Central memory CD8-positive, alpha-beta T cell (primary cell): ENCODE results near the gene FARP1.

Experiments used
- ATAC-seq: fragments of 150-1000 bp; cut with Tn5 transposase; replicated peaks from 2 replicates; pipeline ENCODE4 v1.10.0; 2022; ENCODE audit warnings: mild to moderate bottlenecking, moderate FRiP score, moderate number of reproducible peaks; ENCODE audit not compliant: poor library complexity, severe bottlenecking; ENCODE audit errors: extremely low read depth
- DNase-seq, 2 donors: peaks; one replicate each; pipeline ENCODE4 v3.0.0; 2021; ENCODE audit warnings: low spot score in 2 of 2
- H3K27ac Mint-ChIP-seq: one replicate; pipeline ENCODE4 v1.8.0; 2022; ENCODE audit warnings: low read depth, mild to moderate bottlenecking, moderate library complexity, mixed read lengths
- H3K27me3 Mint-ChIP-seq: one replicate; pipeline ENCODE4 v1.8.0; 2022; ENCODE audit warnings: mixed read lengths
- H3K36me3 Mint-ChIP-seq: one replicate; pipeline ENCODE4 v1.8.0; 2022; ENCODE audit warnings: mild to moderate bottlenecking, moderate library complexity, mixed read lengths; ENCODE audit not compliant: insufficient read depth
- H3K4me1 Mint-ChIP-seq: one replicate; pipeline ENCODE4 v1.8.0; 2022; ENCODE audit warnings: mixed read lengths
- H3K4me3 Mint-ChIP-seq: one replicate; pipeline ENCODE4 v1.8.0; 2022; ENCODE audit warnings: mild to moderate bottlenecking, moderate library complexity, mixed read lengths
- H3K9me3 Mint-ChIP-seq: one replicate; pipeline ENCODE4 v1.8.0; 2022; ENCODE audit warnings: mixed read lengths

FARP1 gene

GRCh38 chr13:98487522-98487921, 344.6 kb downstream of the FARP1 start:
- ATAC-seq (no peak), DNase-seq (no peak)
- H3K27me3 Mint-ChIP-seq = no peaks in the 10 kb centered on the region
- peaks cover 90% of the 10 kb centered on the region for H3K4me1 Mint-ChIP-seq
- H3K4me3 Mint-ChIP-seq = no peak overlapping the region
- peak overlapping the region; percentile 78 for H3K27ac Mint-ChIP-seq
- no peaks in the 10 kb centered on the region for H3K9me3 Mint-ChIP-seq
- H3K36me3 Mint-ChIP-seq = peaks cover 15% of the 10 kb centered on the region

GRCh38 chr13:98488736-98489135, 345.8 kb downstream of the FARP1 start:
- H3K27ac Mint-ChIP-seq = peak overlapping the region; percentile 78
- H3K9me3 Mint-ChIP-seq = no peaks in the 10 kb centered on the region
- DNase-seq (no peak), ATAC-seq (no peak)
- H3K4me3 Mint-ChIP-seq = no peak overlapping the region
- no peaks in the 10 kb centered on the region for H3K27me3 Mint-ChIP-seq
- H3K4me1 Mint-ChIP-seq = peaks cover 86% of the 10 kb centered on the region
- peaks cover 14% of the 10 kb centered on the region for H3K36me3 Mint-ChIP-seq

GRCh38 chr13:98489446-98490194, 346.7 kb downstream of the FARP1 start:
- Mint-ChIP-seq H3K36me3 (peaks cover 14% of the 10 kb centered on the region), H3K9me3 (no peaks in the 10 kb centered on the region), H3K27ac (no peak overlapping the region), H3K4me3 (no peak overlapping the region), H3K4me1 (peaks cover 80% of the 10 kb centered on the region), H3K27me3 (no peaks in the 10 kb centered on the region)
- DNase-seq (no peak), ATAC-seq (no peak)

- H3K9me3 Mint-ChIP-seq = no peaks in the 10 kb centered on the region
- no peak overlapping the region for H3K4me3 Mint-ChIP-seq
- no peak for ATAC-seq
- no peak for DNase-seq
- H3K4me1 Mint-ChIP-seq = peaks cover 78% of the 10 kb centered on the region
- H3K36me3 Mint-ChIP-seq = peaks cover 14% of the 10 kb centered on the region
- H3K27ac Mint-ChIP-seq = peak overlapping the region; percentile 13
- no peaks in the 10 kb centered on the region for H3K27me3 Mint-ChIP-seq
Measured at GRCh38 chr13:98490195-98490836, 347.4 kb downstream of the FARP1 start.

- no peaks in the 10 kb centered on the region for H3K27me3 Mint-ChIP-seq
- ATAC-seq (no peak), DNase-seq (no peak)
- H3K36me3 Mint-ChIP-seq = peaks cover 14% of the 10 kb centered on the region
- H3K4me3 Mint-ChIP-seq = no peak overlapping the region
- H3K9me3 Mint-ChIP-seq = no peaks in the 10 kb centered on the region
- H3K27ac Mint-ChIP-seq = peak overlapping the region; percentile 13
- H3K4me1 Mint-ChIP-seq = peaks cover 74% of the 10 kb centered on the region
Measured at GRCh38 chr13:98490866-98491265, 348.0 kb downstream of the FARP1 start.

GRCh38 chr13:98492335-98493041, 349.6 kb downstream of the FARP1 start:
- H3K27me3 Mint-ChIP-seq = no peaks in the 10 kb centered on the region
- H3K9me3 Mint-ChIP-seq = no peaks in the 10 kb centered on the region
- H3K4me3 Mint-ChIP-seq = no peak overlapping the region
- peak overlapping the region; percentile 4 for H3K27ac Mint-ChIP-seq
- ATAC-seq (no peak), DNase-seq (no peak)
- H3K36me3 Mint-ChIP-seq = peaks cover 18% of the 10 kb centered on the region
- H3K4me1 Mint-ChIP-seq = peaks cover 78% of the 10 kb centered on the region

GRCh38 chr13:98493042-98493712, 350.3 kb downstream of the FARP1 start:
- Mint-ChIP-seq H3K4me3 (no peak overlapping the region), H3K9me3 (no peaks in the 10 kb centered on the region), H3K27ac (peak overlapping the region; percentile 4), H3K4me1 (peaks cover 78% of the 10 kb centered on the region), H3K27me3 (no peaks in the 10 kb centered on the region), H3K36me3 (peaks cover 17% of the 10 kb centered on the region)
- DNase-seq (no peak), ATAC-seq (no peak)

- no peaks in the 10 kb centered on the region for H3K9me3 Mint-ChIP-seq
- DNase-seq (no peak), ATAC-seq (no peak)
- no peak overlapping the region for H3K4me3 Mint-ChIP-seq
- H3K27ac Mint-ChIP-seq = no peak overlapping the region
- H3K27me3 Mint-ChIP-seq = no peaks in the 10 kb centered on the region
- peaks cover 73% of the 10 kb centered on the region for H3K4me1 Mint-ChIP-seq
- peaks cover 21% of the 10 kb centered on the region for H3K36me3 Mint-ChIP-seq
Measured at GRCh38 chr13:98494769-98495168, 351.9 kb downstream of the FARP1 start.

GRCh38 chr13:98495627-98496478, 353.0 kb downstream of the FARP1 start:
- no peak overlapping the region for H3K4me3 Mint-ChIP-seq
- peaks cover 67% of the 10 kb centered on the region for H3K4me1 Mint-ChIP-seq
- ATAC-seq (no peak), DNase-seq (no peak)
- H3K27me3 Mint-ChIP-seq = no peaks in the 10 kb centered on the region
- no peaks in the 10 kb centered on the region for H3K9me3 Mint-ChIP-seq
- H3K36me3 Mint-ChIP-seq = peaks cover 25% of the 10 kb centered on the region
- H3K27ac Mint-ChIP-seq = peak overlapping the region; percentile 61

GRCh38 chr13:98496479-98496791, 353.5 kb downstream of the FARP1 start:
- H3K9me3 Mint-ChIP-seq = no peaks in the 10 kb centered on the region
- ATAC-seq (no peak), DNase-seq (no peak)
- no peak overlapping the region for H3K4me3 Mint-ChIP-seq
- H3K27ac Mint-ChIP-seq = no peak overlapping the region
- H3K27me3 Mint-ChIP-seq = no peaks in the 10 kb centered on the region
- H3K36me3 Mint-ChIP-seq = peaks cover 23% of the 10 kb centered on the region
- peaks cover 65% of the 10 kb centered on the region for H3K4me1 Mint-ChIP-seq

GRCh38 chr13:98496966-98497365, 354.1 kb downstream of the FARP1 start:
- H3K4me1 Mint-ChIP-seq = peaks cover 66% of the 10 kb centered on the region
- no peak for DNase-seq
- no peak for ATAC-seq
- peaks cover 22% of the 10 kb centered on the region for H3K36me3 Mint-ChIP-seq
- no peaks in the 10 kb centered on the region for H3K9me3 Mint-ChIP-seq
- H3K4me3 Mint-ChIP-seq = no peak overlapping the region
- H3K27me3 Mint-ChIP-seq = no peaks in the 10 kb centered on the region
- H3K27ac Mint-ChIP-seq = peak overlapping the region; percentile 82

GRCh38 chr13:98500963-98501421, 358.1 kb downstream of the FARP1 start:
- ATAC-seq (no peak), DNase-seq (no peak)
- peaks cover 81% of the 10 kb centered on the region for H3K4me1 Mint-ChIP-seq

More at GRCh38 chr13:98500963-98501421, 358.1 kb downstream of the FARP1 start:
- H3K27me3 Mint-ChIP-seq = no peaks in the 10 kb centered on the region
- no peak overlapping the region for H3K4me3 Mint-ChIP-seq
- H3K27ac Mint-ChIP-seq = no peak overlapping the region
- H3K9me3 Mint-ChIP-seq = no peaks in the 10 kb centered on the region
- peaks cover 26% of the 10 kb centered on the region for H3K36me3 Mint-ChIP-seq
